Subcutaneous adipose tissue (tissue), 4 donors: ENCODE measurements around the gene C1S. TPM values are rescaled to one million over a fixed set of nuclear protein-coding genes. Genes with fewer than 3 reads are reported as not detected.

ENCODE experiments used
- total RNA-seq, 4 donors: library from RNA; depleted of rRNA; stranded (reverse); fragments of >200 nt; gene quantifications; one replicate each; pipeline ENCODE4 v1.1.0, GENCODE V29; 2016
- TF ChIP-seq, protein P1 (sequence below): fragments of 450-650 bp; IDR thresholded peaks from one replicate; pipeline ENCODE4 v1.5.1; 2016; ENCODE audit warnings: low read depth, mild to moderate bottlenecking, control low read depth, antibody characterized with exemption, moderate library complexity

The C1S gene
- total RNA-seq, 4 donors from 2014 or later: 328 to 926 (median 676) TPM

DNA sequence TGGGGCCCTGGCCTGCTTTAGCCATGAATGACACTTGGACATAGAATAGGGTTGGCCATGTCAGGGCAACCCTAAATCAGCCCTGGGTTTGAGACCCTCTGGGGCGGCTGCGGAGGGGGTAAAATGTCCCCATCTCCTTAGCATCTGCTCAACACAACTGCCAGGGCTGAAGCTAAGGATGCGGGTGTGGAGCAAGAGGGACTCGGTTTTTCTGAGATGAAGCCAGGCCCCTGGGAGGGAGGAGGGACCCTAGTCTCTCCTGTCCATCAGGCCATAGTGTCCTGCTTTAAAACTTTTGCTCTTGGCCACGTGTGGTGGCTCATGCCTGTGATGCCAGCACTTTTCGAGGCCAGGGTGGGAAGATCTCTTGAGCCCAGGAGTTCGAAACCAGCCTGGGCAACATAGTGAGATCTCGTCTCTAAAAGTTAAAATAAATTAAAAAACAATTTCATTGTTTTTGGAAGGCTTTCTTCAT, 32.5 kb downstream of the C1S start:
- TF ChIP-seq, protein P1, sequence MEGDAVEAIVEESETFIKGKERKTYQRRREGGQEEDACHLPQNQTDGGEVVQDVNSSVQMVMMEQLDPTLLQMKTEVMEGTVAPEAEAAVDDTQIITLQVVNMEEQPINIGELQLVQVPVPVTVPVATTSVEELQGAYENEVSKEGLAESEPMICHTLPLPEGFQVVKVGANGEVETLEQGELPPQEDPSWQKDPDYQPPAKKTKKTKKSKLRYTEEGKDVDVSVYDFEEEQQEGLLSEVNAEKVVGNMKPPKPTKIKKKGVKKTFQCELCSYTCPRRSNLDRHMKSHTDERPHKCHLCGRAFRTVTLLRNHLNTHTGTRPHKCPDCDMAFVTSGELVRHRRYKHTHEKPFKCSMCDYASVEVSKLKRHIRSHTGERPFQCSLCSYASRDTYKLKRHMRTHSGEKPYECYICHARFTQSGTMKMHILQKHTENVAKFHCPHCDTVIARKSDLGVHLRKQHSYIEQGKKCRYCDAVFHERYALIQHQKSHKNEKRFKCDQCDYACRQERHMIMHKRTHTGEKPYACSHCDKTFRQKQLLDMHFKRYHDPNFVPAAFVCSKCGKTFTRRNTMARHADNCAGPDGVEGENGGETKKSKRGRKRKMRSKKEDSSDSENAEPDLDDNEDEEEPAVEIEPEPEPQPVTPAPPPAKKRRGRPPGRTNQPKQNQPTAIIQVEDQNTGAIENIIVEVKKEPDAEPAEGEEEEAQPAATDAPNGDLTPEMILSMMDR: no peak

DNA sequence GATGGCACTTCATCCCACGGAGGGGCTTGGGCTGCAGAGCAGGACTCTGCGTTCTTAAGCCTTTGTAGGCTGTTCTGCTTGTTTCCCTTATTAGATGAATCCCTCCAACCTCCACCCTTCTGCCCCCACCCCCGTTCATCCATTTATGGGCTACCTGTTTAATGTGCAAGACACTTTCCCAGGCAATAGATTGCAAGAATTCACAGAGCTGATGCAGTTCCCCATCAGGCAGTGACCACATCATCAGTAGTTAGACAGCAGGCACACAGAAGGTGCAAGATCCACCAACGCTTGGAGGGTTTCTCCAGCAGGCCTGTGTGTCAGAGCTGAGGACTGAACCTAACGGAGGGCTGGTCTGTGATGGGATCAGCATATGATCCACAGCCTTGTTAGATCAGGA, 33.0 kb downstream of the C1S start:
- TF ChIP-seq, protein P1: no peak

DNA sequence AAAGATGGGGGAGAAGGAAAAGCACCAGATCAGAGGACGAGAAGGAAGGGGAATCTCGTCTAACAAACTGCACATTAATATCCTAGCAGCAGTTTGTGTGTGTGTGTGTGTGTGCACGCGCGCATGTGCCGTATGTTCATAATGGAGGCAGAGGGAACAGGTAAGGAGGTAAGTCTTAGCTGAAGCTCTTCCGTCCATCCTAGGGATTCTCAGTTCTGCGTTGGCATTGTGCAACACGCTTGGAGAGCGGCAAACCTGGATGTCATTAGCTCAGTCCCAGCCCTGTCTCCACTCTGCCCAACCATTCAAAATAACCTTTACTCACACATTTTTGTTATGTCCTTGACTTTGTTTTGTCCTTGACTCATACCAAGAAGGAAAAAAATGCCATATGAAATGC, 33.4 kb downstream of the C1S start:
- TF ChIP-seq, protein P1: no peak

DNA sequence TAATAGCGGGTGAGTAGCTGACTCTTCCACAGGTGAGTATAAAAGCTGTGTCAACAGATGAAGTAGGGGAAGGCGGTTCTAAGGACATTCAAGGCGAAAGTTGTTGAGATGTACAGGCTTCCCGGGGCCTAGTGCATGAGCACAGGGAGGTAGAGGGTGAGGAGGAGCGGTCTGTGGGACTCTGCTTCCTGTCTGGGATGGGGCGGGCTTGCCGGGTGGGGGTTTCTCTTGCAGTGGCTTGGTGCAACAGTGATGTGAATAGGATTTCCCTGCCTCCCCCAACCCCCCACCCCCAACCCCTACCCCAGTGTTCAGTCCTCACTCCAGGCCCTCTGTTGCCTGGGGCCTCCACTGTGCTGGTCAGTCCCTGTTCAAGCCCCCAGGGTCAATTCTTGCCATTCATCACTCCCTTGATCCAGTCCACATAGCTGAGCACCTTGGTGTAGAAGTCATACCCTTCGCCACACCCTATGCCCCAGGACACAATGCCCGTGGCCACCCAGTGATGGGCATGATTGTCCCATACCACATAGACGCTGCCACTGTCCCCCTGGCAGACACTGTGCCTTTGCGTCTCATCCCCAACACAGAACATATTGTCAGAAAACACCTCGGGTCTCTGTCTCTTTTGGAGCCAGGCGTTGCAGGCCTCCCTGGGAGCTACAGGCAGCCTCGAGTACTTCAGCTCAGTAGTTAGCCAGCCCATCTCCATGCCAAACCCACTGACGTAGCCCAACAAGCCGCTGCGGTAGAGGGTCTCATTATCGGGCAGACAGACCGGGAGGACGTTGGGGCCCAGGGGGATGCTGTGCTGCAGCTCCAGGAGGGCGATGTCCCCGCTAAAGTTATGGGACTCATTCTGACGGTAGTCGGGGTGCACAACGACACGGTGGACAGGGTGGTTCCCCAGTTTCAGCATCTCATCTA, 35.8 kb downstream of the C1S start:
- TF ChIP-seq, protein P1: no peak

DNA sequence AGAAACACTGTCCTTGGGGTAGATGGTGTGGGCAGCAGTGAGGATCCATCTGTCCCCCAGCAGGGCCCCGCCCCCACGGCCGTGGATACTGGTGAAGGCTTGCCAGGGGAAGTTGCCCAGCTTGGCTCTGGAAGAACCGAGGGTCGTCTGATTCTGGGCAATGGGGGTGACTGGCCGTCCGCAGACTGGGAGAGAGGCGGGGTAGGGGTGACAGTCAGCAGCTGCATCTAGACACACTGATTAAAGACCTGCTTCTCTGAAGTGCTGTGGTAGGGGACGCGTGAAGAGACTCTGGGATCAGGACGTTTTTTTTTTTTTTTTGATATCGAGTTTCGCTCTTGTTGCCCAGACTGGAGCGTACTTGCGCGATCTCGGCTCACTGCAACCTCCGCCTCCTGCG, 36.5 kb downstream of the C1S start:
- TF ChIP-seq, protein P1: no peak

DNA sequence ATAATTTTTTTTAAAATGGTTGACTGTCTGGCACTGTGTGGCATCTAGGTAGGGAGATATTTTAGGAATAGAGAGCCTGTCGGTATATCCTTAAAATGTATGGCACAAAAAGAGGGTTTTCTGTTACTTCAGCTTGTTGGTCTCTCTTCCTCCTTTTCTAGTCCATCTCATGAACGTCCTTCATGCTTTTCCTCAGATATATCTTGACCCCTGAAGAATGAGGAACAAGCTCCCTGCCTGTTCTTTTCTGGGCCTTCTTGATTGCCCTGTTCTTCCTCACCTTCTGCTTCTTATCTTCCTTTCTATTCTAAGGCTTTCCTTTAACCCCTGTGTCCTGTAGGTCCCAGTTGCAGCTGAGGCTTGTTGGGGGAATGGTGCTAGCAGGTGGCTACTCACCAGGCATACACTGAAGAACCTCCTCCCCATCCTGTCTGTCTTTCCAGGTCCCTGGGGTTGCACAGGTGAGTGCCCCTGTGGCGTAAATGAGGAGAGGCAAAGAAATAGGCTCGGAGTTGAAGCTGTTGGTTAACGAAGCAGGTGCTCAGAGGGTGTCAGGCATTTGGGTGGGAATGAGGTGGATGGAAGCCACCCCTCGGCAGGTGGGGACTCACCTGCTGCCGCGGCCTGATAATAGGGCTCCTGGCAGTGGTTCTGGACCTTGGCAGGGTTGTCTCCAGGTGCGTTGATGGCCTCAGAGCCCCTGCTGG, 38.9 kb downstream of the C1S start:
- TF ChIP-seq, protein P1: no peak

DNA sequence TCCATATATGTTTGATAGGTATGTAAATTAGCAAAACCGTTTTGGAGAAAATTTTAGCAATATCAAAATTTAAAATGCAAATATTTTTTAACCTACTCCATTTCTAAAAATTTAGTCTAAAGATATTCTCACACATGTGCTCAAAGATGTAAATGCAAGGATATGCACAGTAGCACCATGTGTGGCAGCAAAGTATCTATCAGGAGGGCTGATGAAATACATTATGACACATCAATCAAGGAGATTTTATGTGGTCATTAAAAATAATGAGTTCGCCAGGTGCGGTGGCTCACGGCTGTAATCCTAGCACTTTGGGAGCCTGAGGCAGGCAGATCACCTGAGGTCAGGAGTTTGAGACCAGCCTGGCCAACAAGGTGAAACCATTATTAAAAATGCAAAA, 39.7 kb downstream of the C1S start:
- TF ChIP-seq, protein P1: no peak
